Central memory CD8-positive, alpha-beta T cell (primary cell): ENCODE results near the gene SMCHD1.
"Not testable (repeated sequence)": the region's sequence is repeated elsewhere in the genome, so short reads cannot be mapped to it uniquely, and the experiment has no call there.

Experiments
- ATAC-seq: fragments of 150-1000 bp; cut with Tn5 transposase; replicated peaks from 2 replicates; pipeline ENCODE4 v1.10.0; 2022; ENCODE audit warnings: mild to moderate bottlenecking, moderate FRiP score, moderate number of reproducible peaks; ENCODE audit not compliant: poor library complexity, severe bottlenecking; ENCODE audit errors: extremely low read depth
- DNase-seq, 2 donors: peaks; one replicate each; pipeline ENCODE4 v3.0.0; 2021; ENCODE audit warnings: low spot score in 2 of 2
- H3K27ac Mint-ChIP-seq: one replicate; pipeline ENCODE4 v1.8.0; 2022; ENCODE audit warnings: low read depth, mild to moderate bottlenecking, moderate library complexity, mixed read lengths
- H3K27me3 Mint-ChIP-seq: one replicate; pipeline ENCODE4 v1.8.0; 2022; ENCODE audit warnings: mixed read lengths
- H3K36me3 Mint-ChIP-seq: one replicate; pipeline ENCODE4 v1.8.0; 2022; ENCODE audit warnings: mild to moderate bottlenecking, moderate library complexity, mixed read lengths; ENCODE audit not compliant: insufficient read depth
- H3K4me1 Mint-ChIP-seq: one replicate; pipeline ENCODE4 v1.8.0; 2022; ENCODE audit warnings: mixed read lengths
- H3K4me3 Mint-ChIP-seq: one replicate; pipeline ENCODE4 v1.8.0; 2022; ENCODE audit warnings: mild to moderate bottlenecking, moderate library complexity, mixed read lengths
- H3K9me3 Mint-ChIP-seq: one replicate; pipeline ENCODE4 v1.8.0; 2022; ENCODE audit warnings: mixed read lengths

SMCHD1 gene

GRCh38 chr18:2707551-2708168 lies 52.1 kb downstream of the SMCHD1 start:
- no peak for DNase-seq
- no peak for ATAC-seq
- peaks cover 79% of the 10 kb centered on the region for H3K36me3 Mint-ChIP-seq
- no peaks in the 10 kb centered on the region for H3K27me3 Mint-ChIP-seq
- no peak overlapping the region for H3K27ac Mint-ChIP-seq
- peaks cover 34% of the 10 kb centered on the region for H3K4me1 Mint-ChIP-seq
- no peak overlapping the region for H3K4me3 Mint-ChIP-seq
- H3K9me3 Mint-ChIP-seq: no peaks in the 10 kb centered on the region

DNA sequence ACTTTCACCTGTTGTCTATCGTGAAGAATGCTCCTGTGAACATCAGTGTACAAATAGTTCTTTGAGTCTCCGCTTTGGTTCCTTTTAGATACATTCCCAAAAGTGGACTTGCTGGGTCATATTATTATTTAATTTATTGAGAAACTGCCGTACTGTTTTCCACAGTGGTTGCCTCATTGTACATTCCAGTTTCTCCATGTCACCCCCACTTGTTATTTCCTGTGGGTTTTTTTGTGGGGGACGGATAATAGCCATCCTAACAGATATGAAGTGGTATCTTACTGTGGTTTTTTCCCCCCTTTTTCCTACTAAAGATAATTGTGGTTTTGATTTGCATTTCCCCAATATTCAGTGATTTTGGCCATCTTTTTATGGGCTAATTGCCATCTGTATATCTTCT lies 53.8 kb downstream of the SMCHD1 start:
- Mint-ChIP-seq H3K27ac (peak overlapping the region; percentile 41), H3K4me3 (no peak overlapping the region), H3K9me3 (no peaks in the 10 kb centered on the region), H3K36me3 (peaks cover 76% of the 10 kb centered on the region), H3K27me3 (no peaks in the 10 kb centered on the region), H3K4me1 (peaks cover 37% of the 10 kb centered on the region)
- DNase-seq (no peak), ATAC-seq (no peak)

DNA sequence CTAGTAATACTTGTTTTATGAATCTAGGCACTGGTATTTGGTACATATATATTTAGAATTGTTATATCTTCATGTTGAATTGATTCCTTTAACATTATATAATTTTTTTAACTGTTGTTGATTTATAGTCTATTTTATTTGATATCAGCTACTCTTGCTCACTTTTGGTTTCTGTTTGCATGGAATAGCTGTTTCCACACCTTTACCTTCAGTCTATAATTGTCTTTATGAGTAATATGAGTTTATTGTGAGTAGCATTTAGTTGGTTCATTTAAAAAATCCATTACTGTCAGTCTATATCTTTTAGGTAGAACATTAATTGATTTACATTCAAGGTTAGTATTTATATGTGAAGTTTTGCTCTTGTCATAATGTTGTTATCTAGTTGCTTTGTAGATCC lies 58.6 kb downstream of the SMCHD1 start:
- no peak for DNase-seq
- Mint-ChIP-seq H3K36me3 (peaks cover 78% of the 10 kb centered on the region), H3K9me3 (no peaks in the 10 kb centered on the region), H3K27me3 (no peaks in the 10 kb centered on the region), H3K4me3 (peak overlapping the region; percentile 26), H3K4me1 (peaks cover 58% of the 10 kb centered on the region), H3K27ac (peak overlapping the region; percentile 22)
- ATAC-seq: no peak

GRCh38 chr18:2715990-2716389 lies 60.5 kb downstream of the SMCHD1 start:
- Mint-ChIP-seq H3K9me3 (no peaks in the 10 kb centered on the region), H3K4me3 (no peak overlapping the region), H3K36me3 (peaks cover 79% of the 10 kb centered on the region), H3K27ac (peak overlapping the region; percentile 22), H3K4me1 (peaks cover 56% of the 10 kb centered on the region), H3K27me3 (no peaks in the 10 kb centered on the region)
- ATAC-seq: no peak
- no peak for DNase-seq

DNA sequence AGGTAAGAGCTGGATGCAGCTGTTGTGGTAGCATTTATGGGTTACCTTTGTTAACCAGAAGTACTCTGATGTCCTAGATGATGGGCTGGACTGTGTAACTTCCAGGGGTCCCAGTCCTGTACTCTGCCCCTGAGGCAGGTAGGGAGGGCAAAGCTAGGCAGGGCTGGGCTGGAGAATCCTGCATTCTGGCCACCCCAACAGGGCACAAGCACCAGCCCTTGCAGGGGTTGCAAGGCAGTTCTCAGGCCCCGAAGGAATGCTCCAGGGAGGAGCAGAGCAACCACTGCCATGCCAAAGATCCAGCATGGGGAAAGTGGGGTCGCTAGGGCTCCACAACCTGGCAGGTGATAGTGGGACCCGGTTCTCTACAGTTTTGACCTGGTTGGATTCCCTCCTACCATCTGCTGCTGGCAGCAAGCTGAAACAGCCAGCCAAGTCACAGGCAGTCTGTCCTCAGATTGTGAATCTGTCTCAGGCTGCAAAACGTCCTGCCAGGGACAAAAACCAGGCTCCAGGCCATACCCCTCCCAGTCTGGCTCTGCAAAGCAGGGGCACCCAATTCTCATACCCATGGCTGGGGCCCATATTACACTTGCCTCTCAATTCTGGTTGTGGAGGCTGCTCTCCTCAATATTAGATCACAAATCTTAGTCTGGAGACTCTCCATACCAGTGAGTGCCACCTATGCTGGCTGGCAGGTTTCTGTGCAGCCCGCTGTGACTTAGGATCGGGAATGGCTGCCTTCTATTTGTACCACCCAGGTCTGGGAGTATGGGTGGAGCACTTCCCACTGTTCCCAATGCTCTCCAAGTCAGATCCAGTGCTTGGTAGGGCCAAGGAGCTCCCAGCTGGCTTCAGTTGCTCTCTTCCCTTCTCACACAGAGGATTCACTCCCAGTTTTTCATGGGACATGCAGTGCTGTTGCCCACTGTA lies 61.1 kb downstream of the SMCHD1 start:
- no peak for ATAC-seq
- Mint-ChIP-seq H3K9me3 (no peaks in the 10 kb centered on the region), H3K4me3 (no peak overlapping the region), H3K36me3 (peaks cover 80% of the 10 kb centered on the region), H3K4me1 (peaks cover 62% of the 10 kb centered on the region), H3K27ac (peak overlapping the region; percentile 22), H3K27me3 (no peaks in the 10 kb centered on the region)
- no peak for DNase-seq

GRCh38 chr18:2717407-2717806 lies 61.9 kb downstream of the SMCHD1 start:
- Mint-ChIP-seq H3K27ac (no peak overlapping the region), H3K4me3 (no peak overlapping the region), H3K4me1 (peaks cover 58% of the 10 kb centered on the region)

GRCh38 chr18:2719040-2719439 lies 63.5 kb downstream of the SMCHD1 start:
- Mint-ChIP-seq H3K4me3 (no peak overlapping the region), H3K27ac (no peak overlapping the region), H3K27me3 (no peaks in the 10 kb centered on the region), H3K9me3 (no peaks in the 10 kb centered on the region), H3K36me3 (peaks cover 83% of the 10 kb centered on the region), H3K4me1 (peaks cover 60% of the 10 kb centered on the region)
- ATAC-seq: no peak
- DNase-seq: no peak

More at GRCh38 chr18:2717407-2717806, 61.9 kb downstream of the SMCHD1 start:
- DNase-seq (no peak), ATAC-seq (no peak)
- H3K9me3 Mint-ChIP-seq: no peaks in the 10 kb centered on the region
- no peaks in the 10 kb centered on the region for H3K27me3 Mint-ChIP-seq
- H3K36me3 Mint-ChIP-seq: peaks cover 79% of the 10 kb centered on the region

DNA sequence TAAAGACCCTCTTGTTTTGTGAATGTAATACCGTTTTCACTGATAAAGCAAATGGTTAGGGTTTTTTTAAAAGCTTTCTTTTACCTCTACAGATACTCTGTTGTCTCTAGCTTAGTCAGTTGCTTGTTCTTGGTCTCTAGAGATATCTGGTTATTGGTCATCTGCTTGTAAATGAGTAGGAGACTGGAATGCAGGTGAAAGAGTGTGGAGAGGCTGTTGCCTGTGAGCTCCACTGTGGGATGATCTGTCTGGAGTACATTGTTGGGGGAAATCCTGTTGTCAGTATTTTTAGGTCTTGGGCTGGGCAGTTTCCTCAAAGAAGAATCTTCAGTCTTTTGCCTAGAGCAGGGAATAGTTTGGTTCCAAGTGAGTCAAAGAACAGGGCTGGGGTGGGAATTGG lies 67.7 kb downstream of the SMCHD1 start:
- peaks cover 43% of the 10 kb centered on the region for H3K4me1 Mint-ChIP-seq
- ATAC-seq: no peak
- H3K27me3 Mint-ChIP-seq: no peaks in the 10 kb centered on the region
- no peak overlapping the region for H3K4me3 Mint-ChIP-seq
- peak overlapping the region; percentile 85 for H3K27ac Mint-ChIP-seq
- DNase-seq: no peak
- peaks cover 66% of the 10 kb centered on the region for H3K36me3 Mint-ChIP-seq
- no peaks in the 10 kb centered on the region for H3K9me3 Mint-ChIP-seq

DNA sequence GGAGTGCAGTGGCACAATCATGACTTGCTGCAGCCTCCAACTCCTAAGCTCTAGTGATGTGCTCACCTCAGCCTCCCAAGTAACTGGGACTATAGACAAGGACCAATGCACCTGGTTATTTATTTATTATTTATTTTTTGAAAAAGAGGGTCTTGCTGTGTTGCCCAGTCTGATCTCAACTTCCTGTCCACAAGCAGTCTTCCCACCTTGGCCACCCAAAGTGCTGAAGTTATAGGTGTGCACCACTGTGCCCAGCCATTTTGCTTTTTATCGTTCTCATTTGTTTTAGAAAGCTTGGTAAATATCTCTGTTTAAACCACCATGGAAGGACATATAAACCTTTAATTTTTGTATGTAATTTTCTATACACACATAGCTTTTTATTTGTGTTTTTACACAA lies 74.2 kb downstream of the SMCHD1 start:
- DNase-seq (no peak), ATAC-seq (no peak)
- peaks cover 62% of the 10 kb centered on the region for H3K36me3 Mint-ChIP-seq
- H3K27me3 Mint-ChIP-seq: no peaks in the 10 kb centered on the region
- H3K9me3 Mint-ChIP-seq: no peaks in the 10 kb centered on the region
- H3K27ac Mint-ChIP-seq: no peak overlapping the region
- peaks cover 10% of the 10 kb centered on the region for H3K4me1 Mint-ChIP-seq
- H3K4me3 Mint-ChIP-seq: peak overlapping the region; percentile 20

DNA sequence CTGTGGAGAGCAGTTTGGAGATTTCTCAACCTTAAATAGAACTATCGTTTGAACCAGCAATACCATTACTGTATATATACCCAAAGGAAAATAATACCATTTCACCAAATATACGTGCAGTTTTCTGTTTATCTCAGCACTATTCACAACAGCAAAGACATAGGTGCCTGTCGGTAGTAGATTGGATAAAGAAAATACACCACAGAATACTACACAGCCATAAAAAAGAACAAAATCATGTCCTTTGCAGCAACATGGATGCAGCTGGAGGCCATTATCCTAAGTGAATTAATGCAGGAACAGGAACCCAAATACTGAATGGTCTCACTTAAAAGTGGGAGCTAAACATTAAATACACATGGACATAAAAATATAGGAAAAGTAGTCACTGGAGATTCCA lies 81.3 kb downstream of the SMCHD1 start:
- no peak overlapping the region for H3K27ac Mint-ChIP-seq

GRCh38 chr18:2740082-2740481 lies 84.6 kb downstream of the SMCHD1 start:
- not testable (repeated sequence) for H3K9me3 Mint-ChIP-seq

More for the DNA sequence above, 81.3 kb downstream of the SMCHD1 start:
- no peak for DNase-seq
- no peaks in the 10 kb centered on the region for H3K27me3 Mint-ChIP-seq
- no peak for ATAC-seq
- peaks cover 5% of the 10 kb centered on the region for H3K4me1 Mint-ChIP-seq
- H3K4me3 Mint-ChIP-seq: no peak overlapping the region
- H3K9me3 Mint-ChIP-seq: no peaks in the 10 kb centered on the region
- H3K36me3 Mint-ChIP-seq: peaks cover 84% of the 10 kb centered on the region

GRCh38 chr18:2746274-2746673 lies 90.7 kb downstream of the SMCHD1 start:
- Mint-ChIP-seq H3K36me3 (peaks cover 69% of the 10 kb centered on the region), H3K4me1 (peaks cover 25% of the 10 kb centered on the region), H3K27me3 (no peaks in the 10 kb centered on the region), H3K4me3 (no peak overlapping the region), H3K27ac (no peak overlapping the region), H3K9me3 (no peaks in the 10 kb centered on the region)
- no peak for DNase-seq
- ATAC-seq: no peak

More at GRCh38 chr18:2740082-2740481, 84.6 kb downstream of the SMCHD1 start:
- not testable (repeated sequence) for H3K27ac Mint-ChIP-seq, ATAC-seq, H3K4me3 Mint-ChIP-seq, DNase-seq, H3K27me3 Mint-ChIP-seq, H3K4me1 Mint-ChIP-seq
- H3K36me3 Mint-ChIP-seq: peaks cover 79% of the 10 kb centered on the region

- Mint-ChIP-seq H3K36me3 (peaks cover 45% of the 10 kb centered on the region), H3K4me1 (peaks cover 16% of the 10 kb centered on the region), H3K27ac (no peak overlapping the region), H3K27me3 (no peaks in the 10 kb centered on the region), H3K9me3 (no peaks in the 10 kb centered on the region), H3K4me3 (no peak overlapping the region)
- ATAC-seq (no peak), DNase-seq (no peak)
Observed at GRCh38 chr18:2758309-2758708, 102.8 kb downstream of the SMCHD1 start.
